HEK293 (cell line): ENCODE results near the gene EEFSEC.

Source experiments
- CTCF ChIA-PET: fragments of 350-600 bp; formaldehyde crosslinking; extraction: SDS; loops from one replicate; lab custom pipeline; 2021; ENCODE audit warnings: antibody characterized with exemption; lab: Yijun Ruan, JAX
- POLR2A ChIA-PET: fragments of 300-600 bp; formaldehyde crosslinking; extraction: SDS; loops from one replicate; lab custom pipeline; 2020; ENCODE audit warnings: antibody characterized with exemption, inconsistent platforms; lab: Yijun Ruan, JAX
- H3K27ac ChIP-seq: fragments of 200-500 bp; sonication (Bioruptor generic); 2 replicates; pipeline ENCODE4 v1.5.1; 2014; ENCODE audit warnings: low read depth, low read length, control low read depth, inconsistent platforms; ENCODE audit errors: extremely low read depth
- H3K36me3 ChIP-seq, 2 experiments: fragments of 200-500 bp in 1 of 2; sonication (Bioruptor generic) in 1 of 2; 1 replicate in 1 of 2; 2 replicates in 1 of 2; pipeline ENCODE4 v1.5.1; 2014 to 2017; ENCODE audit warnings: inconsistent platforms in 2 of 2, low read length in 2 of 2; ENCODE audit not compliant: control insufficient read depth in 2 of 2, insufficient read depth in 1 of 2
- H3K4me1 ChIP-seq: fragments of 200-500 bp; sonication (Bioruptor generic); 2 replicates; pipeline ENCODE4 v1.5.1; 2014; ENCODE audit warnings: mild to moderate bottlenecking, low read length, inconsistent platforms; ENCODE audit not compliant: control insufficient read depth, insufficient read depth
- H3K4me3 ChIP-seq: 2 replicates; pipeline ENCODE4 v1.5.1; 2011; ENCODE audit warnings: low read depth, mild to moderate bottlenecking, control low read depth, low read length, moderate library complexity
- H3K9me3 ChIP-seq: fragments of 200-500 bp; sonication (Bioruptor generic); 2 replicates; pipeline ENCODE4 v1.5.1; 2014; ENCODE audit warnings: low read depth, low read length, inconsistent platforms; ENCODE audit not compliant: control insufficient read depth, insufficient read depth
- ATF2 ChIP-seq: fragments of 450-650 bp; formaldehyde crosslinking; IDR thresholded peaks from 2 replicates; pipeline ENCODE4 v1.5.1; 2016; ENCODE audit warnings: missing biosample characterization, missing genetic modification characterization, low read depth
- IKZF3 ChIP-seq: fragments of 450-650 bp; IDR thresholded peaks from 2 replicates; pipeline ENCODE4 v1.5.0; 2018; ENCODE audit warnings: missing biosample characterization, mild to moderate bottlenecking, missing genetic modification characterization, moderate library complexity
- KLF8 ChIP-seq: fragments of 450-650 bp; formaldehyde crosslinking; IDR thresholded peaks from 2 replicates; pipeline ENCODE4 v1.5.1; 2016; ENCODE audit warnings: missing biosample characterization, missing genetic modification characterization
- PRDM6 ChIP-seq: fragments of 450-650 bp; formaldehyde crosslinking; IDR thresholded peaks from 2 replicates; pipeline ENCODE4 v1.5.1; 2017; ENCODE audit warnings: missing biosample characterization, missing genetic modification characterization
- SP2 ChIP-seq: fragments of 450-650 bp; formaldehyde crosslinking; IDR thresholded peaks from 2 replicates; pipeline ENCODE4 v1.5.1; 2016; ENCODE audit warnings: missing biosample characterization, missing genetic modification characterization
- ZBTB44 ChIP-seq: fragments of 450-650 bp; IDR thresholded peaks from 2 replicates; pipeline ENCODE4 v1.5.1; 2018; ENCODE audit warnings: missing biosample characterization, mild to moderate bottlenecking, missing genetic modification characterization
- ZNF10 ChIP-seq: fragments of 450-650 bp; formaldehyde crosslinking; IDR thresholded peaks from 2 replicates; pipeline ENCODE4 v1.5.1; 2017; ENCODE audit warnings: missing biosample characterization, missing genetic modification characterization
- ZNF121 ChIP-seq: fragments of 450-650 bp; formaldehyde crosslinking; IDR thresholded peaks from 2 replicates; pipeline ENCODE4 v1.5.1; 2016; ENCODE audit warnings: missing biosample characterization, missing genetic modification characterization
- ZNF146 ChIP-seq: fragments of 450-650 bp; formaldehyde crosslinking; IDR thresholded peaks from 2 replicates; pipeline ENCODE4 v1.5.1; 2016; ENCODE audit warnings: missing biosample characterization, missing genetic modification characterization
- ZNF366 ChIP-seq: fragments of 450-650 bp; formaldehyde crosslinking; conservative IDR thresholded peaks from 2 replicates; pipeline ENCODE4 v1.5.1; 2016; ENCODE audit warnings: missing biosample characterization, missing genetic modification characterization
- ZNF37A ChIP-seq: fragments of 450-650 bp; IDR thresholded peaks from 2 replicates; pipeline ENCODE4 v1.5.1; 2018; ENCODE audit warnings: missing biosample characterization, missing genetic modification characterization
- ZNF449 ChIP-seq: fragments of 450-650 bp; formaldehyde crosslinking; IDR thresholded peaks from 2 replicates; pipeline ENCODE4 v1.5.1; 2017; ENCODE audit warnings: missing biosample characterization, mild to moderate bottlenecking, missing genetic modification characterization, moderate library complexity
- ZNF544 ChIP-seq: fragments of 450-650 bp; formaldehyde crosslinking; IDR thresholded peaks from 2 replicates; pipeline ENCODE4 v1.5.0; 2017; ENCODE audit warnings: missing biosample characterization, missing genetic modification characterization
- ZNF621 ChIP-seq: fragments of 450-650 bp; formaldehyde crosslinking; IDR thresholded peaks from 2 replicates; pipeline ENCODE4 v1.5.1; 2017; ENCODE audit warnings: missing biosample characterization, missing genetic modification characterization
- ZNF639 ChIP-seq: fragments of 450-650 bp; formaldehyde crosslinking; IDR thresholded peaks from 2 replicates; pipeline ENCODE4 v1.5.1; 2016; ENCODE audit warnings: missing biosample characterization, missing genetic modification characterization
- ZNF704 ChIP-seq: fragments of 450-650 bp; formaldehyde crosslinking; IDR thresholded peaks from 2 replicates; pipeline ENCODE4 v1.5.1; 2016; ENCODE audit warnings: missing biosample characterization, missing genetic modification characterization
- ZNF777 ChIP-seq: fragments of 450-650 bp; formaldehyde crosslinking; IDR thresholded peaks from 2 replicates; pipeline ENCODE4 v1.5.1; 2017; ENCODE audit warnings: missing biosample characterization, missing genetic modification characterization, borderline replicate concordance

EEFSEC gene

GRCh38 chr3:128218548-128219257 lies 65.4 kb downstream of the EEFSEC start:
- CTCF ChIA-PET = interaction anchor here (0.6 to 1.0 kb wide), 3 partner anchors 9 to 874 kb away, joined by 3 read pairs; no protein-coding TSS in a partner anchor
- H3K4me3 ChIP-seq = no peak overlapping the region
- no peaks in the 10 kb centered on the region for H3K9me3 ChIP-seq
- 0 out of 2 replicates have a peak, but pooled peaks cover 2% of the 10 kb centered on the region for H3K4me1 ChIP-seq
- no peaks in the 10 kb centered on the region for H3K36me3 ChIP-seq
- TF ChIP-seq ZNF366 (tag by site-specific recombination) = no peak
- TF ChIP-seq ZNF621 (tag by site-specific recombination) = no peak
- no peak for TF ChIP-seq SP2 (tag by site-specific recombination)
- TF ChIP-seq, all 188 proteins: peak for 0
- POLR2A ChIA-PET = no interaction called here
- H3K27ac ChIP-seq = no peak overlapping the region

- ChIA-PET POLR2A (no interaction called here), CTCF (interaction anchor here (0.6 kb wide), 1 partner anchor 77 kb away, joined by 3 read pairs; no protein-coding TSS in a partner anchor)
- 0 out of 2 replicates have a peak, but pooled peaks cover 2% of the 10 kb centered on the region for H3K4me1 ChIP-seq
- H3K9me3 ChIP-seq = no peaks in the 10 kb centered on the region
- H3K27ac ChIP-seq = no peak overlapping the region
- no peak overlapping the region for H3K4me3 ChIP-seq
- TF ChIP-seq ZNF10 (tag by site-specific recombination) (no peak), ZBTB44 (tag by site-specific recombination) (no peak), KLF8 (tag by site-specific recombination) (no peak), PRDM6 (tag by site-specific recombination) (no peak), ZNF449 (tag by site-specific recombination) (no peak), ZNF704 (no peak), ZNF37A (no peak), IKZF3 (tag by site-specific recombination) (no peak), ZNF121 (no peak), ATF2 (no peak), ZNF544 (tag by site-specific recombination) (no peak), ZNF639 (tag by site-specific recombination) (no peak), ZNF621 (tag by site-specific recombination) (no peak), ZNF146 (no peak), ZNF777 (tag by site-specific recombination) (no peak)
- no peaks in the 10 kb centered on the region for H3K36me3 ChIP-seq
Observed at GRCh38 chr3:128221328-128221727, 68.0 kb downstream of the EEFSEC start.
